Kidney epithelial cell (primary cell): Measurements from ENCODE around the gene PDE4DIP. TPM values are rescaled to one million over a fixed set of nuclear protein-coding genes. Genes with fewer than 3 reads are reported as not detected.

Source experiments
- total RNA-seq: library from RNA; depleted of rRNA; stranded (reverse); fragments of >200 nt; gene quantifications from 2 replicates; pipeline ENCODE4 v1.2.3, GENCODE V29; 2015

PDE4DIP gene
- total RNA-seq, 1 donor from 2014 or later, result 16.0 TPM

Other genes with a start within 250 kb of the PDE4DIP start
- gene NBPF14, start 248.4 kb upstream of the PDE4DIP start, total RNA-seq, result 26.3 and 26.7 TPM in 2 replicates
- 25.3 and 30.9 TPM in 2 replicates for gene NUDT4B, start 95.7 kb upstream of the PDE4DIP start, total RNA-seq